AG10803 (cell line): ENCODE measurements around the gene VRTN.

Experiments used
- DNase-seq: peaks from one replicate; pipeline ENCODE4 v3.0.0; 2010; ENCODE audit warnings: low read depth
- H3K4me3 ChIP-seq: 2 replicates; pipeline ENCODE4 v1.5.1; 2011; ENCODE audit warnings: mild to moderate bottlenecking, low read length, control low read depth
- TF ChIP-seq, protein P1 (sequence below): conservative IDR thresholded peaks from 2 replicates; pipeline ENCODE4 v1.5.1; 2011; ENCODE audit warnings: mild to moderate bottlenecking, low read length, control low read depth, inconsistent platforms

Gene VRTN

DNA sequence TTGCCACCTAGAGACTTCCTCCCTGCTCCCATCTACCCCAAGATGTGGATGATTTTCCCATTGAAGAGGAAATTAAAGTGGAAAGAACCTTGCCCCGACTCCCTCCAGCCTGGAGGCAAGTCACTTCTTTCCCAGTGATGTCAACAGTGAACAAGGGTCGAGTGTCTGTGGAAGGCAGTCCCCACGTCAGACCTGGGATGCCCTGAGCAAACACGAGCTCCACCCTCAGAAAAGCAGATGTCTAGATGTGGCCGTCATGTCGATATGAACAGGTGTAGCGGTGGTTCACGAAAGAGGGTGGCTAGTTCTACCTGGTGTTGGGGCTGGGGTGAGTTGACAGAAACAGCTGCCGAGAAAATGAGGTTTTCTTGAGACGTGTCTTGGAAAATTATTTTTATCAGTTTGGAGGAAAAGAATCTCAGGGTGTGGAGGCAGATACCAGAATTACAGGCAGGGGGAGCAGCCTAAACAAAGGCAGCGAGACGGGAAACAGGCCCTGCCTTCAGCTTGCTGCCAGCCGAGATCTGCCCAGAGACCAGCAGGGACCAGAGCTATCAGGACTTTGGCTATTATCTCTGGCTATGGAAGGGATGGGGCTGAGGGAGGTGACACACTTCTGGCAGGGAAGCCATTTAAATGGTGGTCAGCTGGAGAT lies 51.9 kb downstream of the VRTN start:
- no peak for DNase-seq
- TF ChIP-seq, protein P1, sequence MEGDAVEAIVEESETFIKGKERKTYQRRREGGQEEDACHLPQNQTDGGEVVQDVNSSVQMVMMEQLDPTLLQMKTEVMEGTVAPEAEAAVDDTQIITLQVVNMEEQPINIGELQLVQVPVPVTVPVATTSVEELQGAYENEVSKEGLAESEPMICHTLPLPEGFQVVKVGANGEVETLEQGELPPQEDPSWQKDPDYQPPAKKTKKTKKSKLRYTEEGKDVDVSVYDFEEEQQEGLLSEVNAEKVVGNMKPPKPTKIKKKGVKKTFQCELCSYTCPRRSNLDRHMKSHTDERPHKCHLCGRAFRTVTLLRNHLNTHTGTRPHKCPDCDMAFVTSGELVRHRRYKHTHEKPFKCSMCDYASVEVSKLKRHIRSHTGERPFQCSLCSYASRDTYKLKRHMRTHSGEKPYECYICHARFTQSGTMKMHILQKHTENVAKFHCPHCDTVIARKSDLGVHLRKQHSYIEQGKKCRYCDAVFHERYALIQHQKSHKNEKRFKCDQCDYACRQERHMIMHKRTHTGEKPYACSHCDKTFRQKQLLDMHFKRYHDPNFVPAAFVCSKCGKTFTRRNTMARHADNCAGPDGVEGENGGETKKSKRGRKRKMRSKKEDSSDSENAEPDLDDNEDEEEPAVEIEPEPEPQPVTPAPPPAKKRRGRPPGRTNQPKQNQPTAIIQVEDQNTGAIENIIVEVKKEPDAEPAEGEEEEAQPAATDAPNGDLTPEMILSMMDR = 0 out of 2 replicates have a peak, but pooled peaks have one; percentile 5
- no peak overlapping the region for H3K4me3 ChIP-seq

GRCh38 chr14:74400919-74401503 lies 52.7 kb downstream of the VRTN start:
- DNase-seq = no peak
- H3K4me3 ChIP-seq = no peak overlapping the region
- TF ChIP-seq, protein P1 = no peak

DNA sequence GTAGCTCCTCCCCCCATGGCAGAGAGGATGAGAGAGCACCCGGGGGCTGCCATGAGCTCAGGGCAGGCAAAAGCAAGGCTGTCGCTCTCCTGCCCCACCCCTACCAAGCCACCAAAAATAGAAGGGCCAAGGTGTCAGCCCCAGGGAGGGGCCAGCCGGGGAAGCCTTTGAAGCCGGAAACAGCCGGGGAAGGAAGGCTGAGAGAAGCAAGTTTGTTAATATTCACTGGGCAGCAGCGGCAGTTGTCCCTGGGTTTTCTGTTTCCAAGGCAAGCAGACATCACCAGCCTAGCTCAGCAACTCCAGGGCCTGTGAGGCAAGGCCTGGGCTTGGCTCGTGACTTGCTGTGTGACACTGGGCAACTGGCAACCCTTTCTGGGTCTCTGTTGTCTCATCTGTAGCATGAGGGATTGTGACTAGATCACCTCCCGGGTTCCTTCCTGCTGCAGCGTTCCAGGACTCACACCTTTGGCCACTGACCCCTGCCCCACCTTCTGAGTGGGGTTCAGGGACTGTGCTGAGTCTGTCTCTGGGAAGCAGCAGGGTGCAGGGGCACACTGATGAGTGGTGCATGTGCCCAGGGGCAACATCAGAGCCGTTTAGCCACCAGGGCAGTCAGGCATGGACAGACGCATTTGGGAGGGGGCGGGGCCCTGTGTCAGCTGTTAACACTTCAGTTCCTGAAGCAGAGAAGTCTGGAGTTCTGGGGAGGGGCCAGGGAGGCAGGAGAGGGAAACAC lies 53.4 kb downstream of the VRTN start:
- no peak overlapping the region for H3K4me3 ChIP-seq
- TF ChIP-seq, protein P1 = no peak
- DNase-seq = no peak

DNA sequence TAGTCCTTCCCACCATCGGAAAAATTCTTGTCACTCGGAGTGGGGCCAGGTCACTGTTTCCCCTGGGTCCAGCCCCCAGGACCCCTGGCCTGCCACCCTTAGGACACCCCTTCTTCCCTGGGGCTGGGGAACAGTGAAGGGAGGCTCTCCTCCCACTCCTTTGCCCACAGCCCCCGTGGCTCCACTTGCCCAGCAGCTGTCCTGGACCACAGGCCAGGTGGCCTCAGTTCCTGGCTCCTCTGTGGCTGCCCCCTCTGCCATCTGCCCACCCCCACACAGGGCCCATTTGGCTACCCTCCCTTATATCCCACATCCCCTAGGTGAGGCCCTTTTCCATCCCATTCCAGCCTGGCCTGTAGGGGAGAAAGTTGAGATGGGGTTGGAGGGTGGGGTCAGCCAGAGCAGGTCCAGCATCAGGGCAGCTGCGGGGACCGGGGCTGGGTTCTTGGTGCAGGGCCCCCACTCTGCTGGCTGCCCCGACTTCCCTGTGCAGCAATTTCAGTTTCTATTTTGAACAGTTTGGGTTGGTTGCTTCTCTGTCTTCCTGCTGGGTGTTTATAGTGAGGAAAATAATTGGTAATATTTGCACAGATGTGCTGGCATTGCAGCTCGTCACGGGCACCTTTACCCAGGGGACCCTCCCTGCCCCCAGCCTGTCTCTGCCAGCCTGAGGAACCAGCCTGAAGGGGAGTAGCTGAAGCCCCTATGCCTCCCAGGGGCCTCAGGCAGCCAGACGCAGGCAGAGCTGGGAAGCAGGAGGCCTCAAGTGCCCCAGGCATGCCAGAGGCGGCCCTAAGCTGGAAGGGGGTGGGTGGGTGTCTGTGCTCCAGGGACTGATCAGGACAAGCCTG lies 54.4 kb downstream of the VRTN start:
- TF ChIP-seq, protein P1 = no peak
- no peak for DNase-seq
- no peak overlapping the region for H3K4me3 ChIP-seq

DNA sequence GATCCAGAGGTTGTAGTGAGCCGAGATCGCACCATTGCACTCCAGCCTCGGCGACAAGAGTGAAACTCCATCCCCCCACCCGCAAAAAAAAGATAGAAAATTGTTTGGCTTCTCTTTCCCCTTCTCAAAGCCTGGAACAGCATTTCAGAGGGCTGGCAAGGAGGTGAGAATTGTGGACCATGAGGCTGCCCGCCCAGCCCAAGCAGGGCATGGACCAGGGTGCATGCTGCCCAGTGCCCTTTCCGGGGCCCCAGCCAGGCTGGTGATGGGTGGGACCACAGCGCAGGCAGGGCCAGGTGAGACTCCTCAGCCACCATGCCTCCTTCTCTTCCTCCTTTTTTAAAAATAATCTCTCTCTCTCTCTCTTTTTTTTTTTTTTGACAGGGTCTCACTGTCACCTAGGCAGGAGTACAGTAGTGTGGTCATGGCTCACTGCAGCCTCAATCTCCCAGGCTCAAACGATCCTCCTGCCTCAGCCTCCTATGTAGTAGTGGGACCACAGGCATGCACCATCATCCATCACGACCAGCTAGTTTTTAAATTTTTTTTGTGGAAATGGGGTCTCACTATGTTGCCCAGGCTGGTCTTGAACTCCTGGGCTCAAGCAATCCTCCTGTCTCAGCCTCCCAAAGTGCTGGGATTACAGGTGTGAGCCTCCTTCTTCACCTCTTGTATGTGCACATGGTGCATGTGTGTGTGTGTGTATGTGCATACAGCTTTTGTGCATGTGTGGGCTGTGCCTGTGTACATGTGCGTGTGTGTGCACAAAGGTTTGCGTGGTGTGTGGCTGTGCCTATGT lies 55.5 kb downstream of the VRTN start:
- TF ChIP-seq, protein P1 = no peak
- no peak for DNase-seq
- H3K4me3 ChIP-seq = no peak overlapping the region

- TF ChIP-seq, protein P1 = no peak
- H3K4me3 ChIP-seq = no peak overlapping the region
- DNase-seq = no peak
These were observed 56.2 kb downstream of the VRTN start for GRCh38 chr14:74404435-74404834.
